Small intestine (tissue), 7 donors: ENCODE data around the gene KLRC3. TPM values are rescaled to one million over a fixed set of nuclear protein-coding genes. Genes with fewer than 3 reads are reported as not detected.
"Not testable (repeated sequence)": the region's sequence is repeated elsewhere in the genome, so short reads cannot be mapped to it uniquely, and the experiment has no call there.

Experiments
- DNase-seq, 2 donors: peaks; one replicate each; pipeline versions ENCODE4 v3.0.0 to v3.0.0-alpha.2; 2013
- FAIRE-seq: peaks from 2 replicates; lab custom pipeline; 2012; peaks lifted over from hg19 to GRCh38; lab: Jason Lieb, UNC
- H3K27ac ChIP-seq, 3 donors: one replicate each; pipeline ENCODE4 v1.5.1; 2013; ENCODE audit warnings: low read length in 2 of 3, mild to moderate bottlenecking in 2 of 3, control low read depth in 1 of 3, inconsistent platforms in 1 of 3, low read depth in 1 of 3, moderate library complexity in 1 of 3
- H3K27me3 ChIP-seq, 3 donors: one replicate each; pipeline ENCODE4 v1.6.1; 2013; ENCODE audit warnings: low read length in 3 of 3, inconsistent platforms in 1 of 3; ENCODE audit not compliant: control insufficient read depth in 3 of 3, insufficient read depth in 3 of 3
- H3K36me3 ChIP-seq, 3 donors: one replicate each; pipeline ENCODE4 v1.6.1; 2013; ENCODE audit warnings: low read length in 3 of 3, inconsistent platforms in 1 of 3, low read depth in 1 of 3, mild to moderate bottlenecking in 1 of 3, moderate library complexity in 1 of 3; ENCODE audit not compliant: control insufficient read depth in 3 of 3, insufficient read depth in 2 of 3
- H3K4me1 ChIP-seq, 3 donors: one replicate each; pipeline ENCODE4 v1.6.1; 2013; ENCODE audit warnings: low read length in 2 of 3, inconsistent platforms in 1 of 3, low read depth in 1 of 3, mild to moderate bottlenecking in 1 of 3, moderate library complexity in 1 of 3; ENCODE audit not compliant: control insufficient read depth in 3 of 3, insufficient read depth in 2 of 3
- H3K4me3 ChIP-seq, 3 donors: one replicate each; pipeline ENCODE4 v1.5.1; 2013; ENCODE audit warnings: low read length in 3 of 3, control low read depth in 1 of 3, inconsistent platforms in 1 of 3, low read depth in 1 of 3, mild to moderate bottlenecking in 1 of 3, moderate library complexity in 1 of 3
- H3K9me3 ChIP-seq, 2 donors: one replicate each; pipeline ENCODE4 v1.6.1; 2013; ENCODE audit warnings: low read depth in 1 of 2, low read length in 1 of 2; ENCODE audit not compliant: control insufficient read depth in 2 of 2, insufficient read depth in 1 of 2
- WGBS, 3 donors: extraction: QIAGEN DNeasy Blood & Tissue Kit; methylation state at CpG; one replicate each; pipeline ENCODE4 v1.1.7; 2013; 5-methylcytosine and 5-hydroxymethylcytosine counted together
- polyA plus RNA-seq, 4 donors: library from polyadenylated mRNA; stranded (reverse) in 3 of 4; unstranded in 1 of 4; fragments of 200-250 nt in 3 of 4; fragments of 120-200 nt in 1 of 4; gene quantifications; one replicate each; pipeline versions ENCODE4 v1.2.1 to v1.2.3, GENCODE V29; 2013
- donor health status: healthy with polysubstance abuse.
- donor health status: control.
- donor health status: control.
- donor health status: Bipolar disorder and iron deficiency.
- donor health status: healthy.

Gene KLRC3
- polyA plus RNA-seq, 4 donors: 0.37 to 0.46 TPM; not detected in 2

DNA sequence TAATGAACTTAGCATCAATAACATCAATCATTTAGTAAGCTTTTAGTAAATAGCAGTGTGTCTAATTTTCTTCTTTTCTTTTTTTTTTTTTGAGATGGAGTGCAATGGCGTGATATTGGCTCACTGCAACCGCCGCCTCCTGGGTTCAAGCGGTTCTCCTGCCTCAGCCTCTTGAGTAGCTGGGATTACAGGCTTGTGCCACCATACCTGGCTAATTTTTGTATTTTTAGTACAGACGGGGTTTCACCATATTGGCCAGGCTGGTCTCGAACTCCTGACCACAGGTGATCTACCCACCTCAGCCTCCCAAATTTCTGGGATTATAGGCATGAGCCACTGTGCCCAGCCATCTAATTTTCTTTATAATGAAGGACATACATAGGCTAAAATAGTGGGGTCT is 32.9 kb downstream of the KLRC3 start:
- H3K27me3 ChIP-seq, H3K9me3 ChIP-seq, H3K36me3 ChIP-seq, H3K4me1 ChIP-seq, DNase-seq, FAIRE-seq, H3K27ac ChIP-seq: not testable (repeated sequence)
- H3K4me3 ChIP-seq: peak overlapping the region in 1 of 3 donors; percentile 5
- 74 to 95% (median 91%) methylated on average over 6 of the region's 6 CpGs for WGBS, 3 donors

DNA sequence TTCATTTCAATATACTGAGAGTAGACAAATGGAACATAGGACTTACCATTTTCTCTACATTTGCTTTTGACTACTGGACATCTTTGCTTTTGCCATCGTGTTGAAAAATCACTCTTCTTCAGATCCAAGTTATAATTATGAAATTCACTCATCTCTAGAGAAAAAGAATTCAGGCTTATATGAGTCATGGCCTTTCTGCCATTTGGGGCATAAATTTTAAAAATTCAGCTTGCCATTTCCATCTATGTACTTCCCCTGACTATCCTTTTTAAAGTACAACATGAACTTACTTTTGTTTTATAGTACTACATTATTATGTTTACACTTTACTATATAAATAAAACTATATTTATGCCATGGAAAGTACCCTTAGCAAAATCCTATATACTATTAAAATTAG is 33.5 kb downstream of the KLRC3 start:
- Histone ChIP-seq H3K4me1 (no peaks in the 10 kb centered on the region), H3K36me3 (no peaks in the 10 kb centered on the region), H3K27ac (no peak overlapping the region), H3K9me3 (no peaks in the 10 kb centered on the region), H3K4me3 (no peak overlapping the region), H3K27me3 (no peaks in the 10 kb centered on the region)
- WGBS, 3 donors: 52 to 74% (median 70%) methylated on average over 1 of the region's 1 CpG
- DNase-seq: no peak
- no peak for FAIRE-seq

DNA sequence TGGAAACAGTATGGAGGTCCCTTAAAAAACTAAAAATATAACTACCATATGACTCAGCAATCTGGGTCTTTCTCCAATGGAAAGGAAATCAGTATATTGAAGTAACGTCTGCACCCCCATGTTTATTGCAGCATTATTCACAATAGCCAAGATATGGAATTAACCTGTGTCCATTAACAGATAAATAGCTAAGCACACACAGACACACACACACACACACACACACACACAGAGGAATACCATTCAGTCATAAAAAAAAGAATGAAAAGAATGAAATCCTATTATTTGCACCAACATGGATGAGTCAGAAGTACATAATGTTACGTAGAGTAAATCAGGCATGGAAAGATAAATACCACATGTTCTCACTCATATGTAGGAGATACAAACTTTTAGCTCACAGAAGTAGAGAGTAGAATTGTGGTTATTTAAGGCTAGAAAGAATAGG is 35.2 kb downstream of the KLRC3 start:
- Histone ChIP-seq H3K27ac (no peak overlapping the region), H3K9me3 (no peaks in the 10 kb centered on the region), H3K27me3 (no peaks in the 10 kb centered on the region), H3K4me1 (no peaks in the 10 kb centered on the region), H3K36me3 (peaks cover 0 to 8% (median 0%) of the 10 kb centered on the region in 3 donors), H3K4me3 (peak overlapping the region in 1 of 3 donors; percentile 15)
- WGBS, 3 donors: 29 to 42% (median 41%) methylated on average over 2 of the region's 2 CpGs
- FAIRE-seq (no peak), DNase-seq (peak; percentile 20 to 51)

DNA sequence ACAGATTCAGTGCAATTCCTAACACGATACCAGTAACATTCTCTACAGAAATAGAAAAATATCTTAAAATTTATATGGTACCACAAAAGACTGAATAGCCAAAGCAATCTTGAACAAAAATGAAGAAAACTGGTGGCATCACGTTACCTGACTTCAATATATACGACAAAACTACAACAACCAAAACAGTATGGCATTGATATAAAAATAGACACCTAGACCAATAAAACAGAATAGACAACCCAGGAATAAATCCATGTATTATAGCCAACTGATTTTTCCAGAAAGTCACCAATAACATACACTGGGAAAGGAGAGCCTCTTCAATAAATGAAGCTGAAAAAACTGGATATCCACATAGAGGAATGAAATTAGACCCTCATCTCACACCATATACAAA is 36.2 kb downstream of the KLRC3 start:
- Histone ChIP-seq H3K9me3 (no peaks in the 10 kb centered on the region), H3K27ac (no peak overlapping the region), H3K36me3 (peaks cover 0 to 8% (median 0%) of the 10 kb centered on the region in 3 donors), H3K4me1 (no peaks in the 10 kb centered on the region), H3K4me3 (no peak overlapping the region), H3K27me3 (no peaks in the 10 kb centered on the region)
- DNase-seq (no peak), FAIRE-seq (no peak)
- 80 to 89% (median 86%) methylated on average over 3 of the region's 3 CpGs for WGBS, 3 donors

DNA sequence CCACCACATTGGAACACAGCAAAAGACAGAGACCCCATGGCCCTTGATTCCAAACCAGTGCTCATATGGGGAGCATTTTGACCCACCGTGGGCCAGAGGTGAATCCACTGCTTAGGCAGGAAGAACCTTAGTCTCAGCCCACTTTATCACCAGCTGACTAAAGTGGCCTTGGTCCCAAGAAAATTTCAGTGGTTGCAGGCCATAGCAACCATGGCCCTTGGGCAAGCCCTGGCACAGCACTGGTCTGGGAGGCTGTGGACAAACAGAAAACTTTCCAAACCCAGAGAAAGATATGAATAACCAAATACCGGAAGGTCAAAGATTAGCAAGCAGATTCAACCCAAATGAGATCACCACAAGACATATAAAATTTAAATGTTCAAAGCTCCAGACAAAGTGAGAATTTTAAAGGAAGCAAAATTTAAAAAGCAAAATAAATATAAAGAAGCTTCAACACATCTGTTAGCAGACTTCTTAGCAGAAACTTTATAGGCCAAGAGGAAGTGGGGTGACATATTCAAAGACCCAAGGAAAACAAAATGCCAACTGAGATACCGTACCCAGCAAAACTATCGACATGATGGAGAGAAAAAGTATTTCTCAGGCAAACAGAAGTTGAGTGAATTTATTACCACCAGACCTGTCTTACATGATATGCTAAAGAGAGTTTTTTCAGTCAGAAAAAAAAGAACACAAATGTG is 38.3 kb downstream of the KLRC3 start:
- peaks cover 0 to 10% (median 0%) of the 10 kb centered on the region in 3 donors for H3K36me3 ChIP-seq
- H3K27ac ChIP-seq: peak overlapping the region in 2 of 3 donors; percentile 1 to 20
- no peak for DNase-seq
- no peaks in the 10 kb centered on the region for H3K9me3 ChIP-seq
- 78 to 91% (median 86%) methylated on average over 4 of the region's 4 CpGs for WGBS, 3 donors
- H3K4me1 ChIP-seq: no peaks in the 10 kb centered on the region
- FAIRE-seq: no peak
- H3K4me3 ChIP-seq: peak overlapping the region in 1 of 3 donors; percentile 32
- H3K27me3 ChIP-seq: no peaks in the 10 kb centered on the region

DNA sequence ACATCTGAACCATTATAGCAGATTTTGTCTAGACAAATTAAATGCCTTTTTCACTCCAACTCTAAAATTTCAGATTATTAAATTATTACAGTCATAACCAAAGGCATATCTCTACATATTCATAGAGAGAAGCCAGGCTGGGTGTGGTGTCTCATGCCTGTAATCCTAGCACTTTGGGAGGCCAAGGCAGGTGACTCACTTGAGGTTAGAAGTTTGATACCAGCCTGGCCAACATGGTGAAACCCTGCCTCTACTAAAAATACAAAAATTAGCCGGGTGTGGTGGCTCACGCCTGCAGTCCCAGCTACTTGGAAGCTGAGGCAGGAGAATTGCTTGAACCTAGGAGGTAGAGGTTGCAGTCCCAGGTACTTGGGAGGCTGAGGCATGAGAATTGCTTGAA is 41.7 kb downstream of the KLRC3 start:
- H3K27me3 ChIP-seq, H3K27ac ChIP-seq, FAIRE-seq, H3K4me1 ChIP-seq, DNase-seq, H3K9me3 ChIP-seq, H3K4me3 ChIP-seq: not testable (repeated sequence)
- 82 to 90% (median 87%) methylated on average over 2 of the region's 2 CpGs for WGBS, 3 donors
- peaks cover 0 to 18% (median 0%) of the 10 kb centered on the region in 3 donors for H3K36me3 ChIP-seq

DNA sequence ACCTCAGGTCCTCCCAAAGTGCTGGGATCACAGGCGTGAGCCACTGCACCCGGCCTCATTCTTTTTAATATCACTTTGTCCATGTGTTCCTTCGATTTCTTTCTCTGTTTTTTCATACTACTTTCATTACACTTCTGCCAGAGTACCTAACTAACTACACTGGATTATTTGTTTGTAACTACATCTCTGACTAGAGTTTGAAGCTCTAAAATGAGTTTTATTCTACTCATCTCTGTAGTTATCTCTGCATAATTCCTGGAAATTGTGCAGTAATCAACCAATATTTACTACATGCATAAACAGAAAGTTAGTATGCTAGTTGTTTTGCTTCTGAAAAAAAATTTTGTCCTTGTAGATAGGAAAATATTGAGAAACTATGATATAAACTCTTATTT is 45.8 kb downstream of the KLRC3 start:
- peaks cover 0 to 10% (median 0%) of the 10 kb centered on the region in 3 donors for H3K36me3 ChIP-seq
- H3K27ac ChIP-seq: no peak overlapping the region
- H3K27me3 ChIP-seq: no peaks in the 10 kb centered on the region
- H3K4me3 ChIP-seq: no peak overlapping the region
- 71 to 91% (median 87%) methylated on average over 3 of the region's 3 CpGs for WGBS, 3 donors
- H3K4me1 ChIP-seq: no peaks in the 10 kb centered on the region
- FAIRE-seq (no peak), DNase-seq (no peak)
- no peaks in the 10 kb centered on the region for H3K9me3 ChIP-seq

DNA sequence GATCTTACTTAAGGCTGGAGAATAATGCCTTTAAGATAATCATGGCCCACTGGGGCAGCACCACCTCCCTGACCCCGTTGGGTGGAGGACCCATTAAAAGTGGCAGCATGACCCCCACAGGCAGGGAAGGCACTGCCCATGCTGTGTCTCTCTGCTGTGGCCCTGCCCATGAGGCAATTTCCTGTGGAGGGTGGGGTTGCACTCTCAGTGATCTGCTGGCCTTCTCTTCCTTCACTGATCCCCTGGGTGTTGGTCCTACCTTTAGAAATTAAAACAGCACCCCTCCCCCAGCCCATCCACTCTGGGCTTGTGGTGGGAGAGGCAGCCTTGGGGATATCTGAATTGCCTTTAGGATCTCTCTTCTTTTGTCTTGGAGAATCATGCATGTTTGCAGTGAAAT is 47.8 kb downstream of the KLRC3 start:
- FAIRE-seq: no peak
- peak; percentile 11 to 33 for DNase-seq
- WGBS, 3 donors: 32 to 43% (median 40%) methylated on average over 1 of the region's 1 CpG
- Histone ChIP-seq H3K27ac (no peak overlapping the region), H3K4me1 (no peaks in the 10 kb centered on the region), H3K36me3 (peaks cover 0 to 10% (median under 1%) of the 10 kb centered on the region in 3 donors), H3K4me3 (no peak overlapping the region), H3K9me3 (no peaks in the 10 kb centered on the region), H3K27me3 (no peaks in the 10 kb centered on the region)
